NK-92 (cell line): Measurements from ENCODE around the gene ZC3H7A.
A peak's percentile ranks its signal among the peaks of the same experiment; 100 is the strongest.
"Not testable (repeated sequence)": the region's sequence is repeated elsewhere in the genome, so short reads cannot be mapped to it uniquely, and the experiment has no call there.

Source experiments
- DNase-seq: peaks from one replicate; lab custom pipeline; 2025; ENCODE audit not compliant: unreplicated experiment; lab: John Stamatoyannopoulos, UW

The ZC3H7A gene

GRCh38 chr16:11797166-11797956 lies at the start of gene ZC3H7A:
TSS of gene ZC3H7A (minus strand) at chr16:11797258. CDS start at chr16:11782354, 14,904 bp downstream.
- peak; percentile 55 for DNase-seq

- no peak for DNase-seq
Measured at GRCh38 chr16:11844499-11844898, 47.4 kb upstream of the ZC3H7A start.

GRCh38 chr16:11843861-11844260 lies 46.8 kb upstream of the ZC3H7A start:
- no peak for DNase-seq

GRCh38 chr16:11843206-11843605 lies 46.1 kb upstream of the ZC3H7A start:
- no peak for DNase-seq

GRCh38 chr16:11841026-11841425 lies 44.0 kb upstream of the ZC3H7A start:
- DNase-seq: no peak

- DNase-seq: no peak
Measured at GRCh38 chr16:11836650-11837244, 39.7 kb upstream of the ZC3H7A start.

GRCh38 chr16:11835891-11836649 lies 39.0 kb upstream of the ZC3H7A start:
- DNase-seq: no peak

GRCh38 chr16:11835309-11835708 lies 38.3 kb upstream of the ZC3H7A start:
- DNase-seq: no peak

GRCh38 chr16:11833951-11834695 lies 37.1 kb upstream of the ZC3H7A start:
- DNase-seq: no peak

GRCh38 chr16:11828696-11829095 lies 31.6 kb upstream of the ZC3H7A start:
- no peak for DNase-seq

- DNase-seq: not testable (repeated sequence)
Measured at GRCh38 chr16:11825520-11826165, 28.6 kb upstream of the ZC3H7A start.

GRCh38 chr16:11824362-11824761 lies 27.3 kb upstream of the ZC3H7A start:
- no peak for DNase-seq

- DNase-seq: not testable (repeated sequence)
Measured at GRCh38 chr16:11823645-11824044, 26.6 kb upstream of the ZC3H7A start.

- no peak for DNase-seq
Measured at GRCh38 chr16:11819798-11820197, 22.7 kb upstream of the ZC3H7A start.

- DNase-seq: not testable (repeated sequence)
Measured at GRCh38 chr16:11818970-11819369, 21.9 kb upstream of the ZC3H7A start.

GRCh38 chr16:11816123-11816522 lies 19.1 kb upstream of the ZC3H7A start:
- DNase-seq: no peak

- DNase-seq: not testable (repeated sequence)
Measured at GRCh38 chr16:11814800-11815199, 17.7 kb upstream of the ZC3H7A start.

GRCh38 chr16:11806721-11807120 lies 9.7 kb upstream of the ZC3H7A start:
- no peak for DNase-seq

- no peak for DNase-seq
Measured at GRCh38 chr16:11805556-11805955, 8.5 kb upstream of the ZC3H7A start.

- DNase-seq: no peak
Measured at GRCh38 chr16:11801481-11802021, 4.5 kb upstream of the ZC3H7A start.
